IMR-90 (cell line): ENCODE results near the gene ZNF213.

Experiments used
- BHLHE40 ChIP-seq: fragments of 150-350 bp; IDR thresholded peaks from 2 replicates; pipeline ENCODE4 v1.6.1; 2016; ENCODE audit warnings: mild to moderate bottlenecking, low read depth, low read length
- CEBPB ChIP-seq: IDR thresholded peaks from 2 replicates; pipeline ENCODE4 v1.6.1; 2012; ENCODE audit warnings: low read depth, low read length, improper control_type of control experiment
- CHD1 ChIP-seq: IDR thresholded peaks from 2 replicates; pipeline ENCODE4 v1.6.1; 2012; ENCODE audit warnings: low read depth, low read length, improper control_type of control experiment
- CTCF ChIP-seq: conservative IDR thresholded peaks from 2 replicates; pipeline ENCODE4 v1.5.1; 2012; ENCODE audit warnings: mild to moderate bottlenecking, low read depth, low read length, improper control_type of control experiment
- FOS ChIP-seq: fragments of 150-350 bp; IDR thresholded peaks from 2 replicates; pipeline ENCODE4 v1.6.1; 2016; ENCODE audit warnings: low read depth, low read length
- MAFK ChIP-seq: IDR thresholded peaks from 2 replicates; pipeline ENCODE4 v1.6.1; 2012; ENCODE audit warnings: low read depth, low read length, improper control_type of control experiment
- MAZ ChIP-seq: IDR thresholded peaks from 2 replicates; pipeline ENCODE4 v1.6.1; 2012; ENCODE audit warnings: low read depth, mild to moderate bottlenecking, low read length, improper control_type of control experiment, moderate library complexity, borderline replicate concordance
- NFE2L2 ChIP-seq: fragments of 150-350 bp; IDR thresholded peaks from 2 replicates; pipeline ENCODE4 v1.6.1; 2016; ENCODE audit warnings: low read depth, mild to moderate bottlenecking, low read length
- POLR2A ChIP-seq: IDR thresholded peaks from 2 replicates; pipeline ENCODE4 v1.6.1; 2012; ENCODE audit warnings: mild to moderate bottlenecking, low read depth, low read length
- RCOR1 ChIP-seq: IDR thresholded peaks from 2 replicates; pipeline ENCODE4 v1.6.1; 2012; ENCODE audit warnings: mild to moderate bottlenecking, low read length, improper control_type of control experiment; ENCODE audit not compliant: insufficient replicate concordance
- RFX5 ChIP-seq: IDR thresholded peaks from 2 replicates; pipeline ENCODE4 v1.8.0; 2012; ENCODE audit warnings: low read depth, mild to moderate bottlenecking, low read length, moderate library complexity
- SMC3 ChIP-seq: fragments of 150-350 bp; IDR thresholded peaks from 2 replicates; pipeline ENCODE4 v1.6.1; 2016; ENCODE audit warnings: low read depth, mild to moderate bottlenecking, antibody characterized with exemption, low read length, moderate library complexity

GRCh38 chr16:3138823-3139426 lies 4.1 kb downstream of the ZNF213 start:
- TF ChIP-seq CTCF (no peak), MAZ (no peak), POLR2A (no peak), NFE2L2 (no peak), MAFK (no peak), FOS (no peak), CHD1 (no peak), RCOR1 (no peak), BHLHE40 (no peak), SMC3 (no peak), CEBPB (no peak), RFX5 (no peak)
